Endothelial cell of umbilical vein (primary cell): ENCODE results near the gene TADA2B. TPM values are rescaled to one million over a fixed set of nuclear protein-coding genes. Genes with fewer than 3 reads are reported as not detected.

Source experiments
- BruUV-seq: library from RNA; stranded (reverse); fragments of 400-500 nt; replicated peaks from 2 replicates; lab custom pipeline; 2021; lab: Mats Ljungman, UMichigan
- CTCF ChIA-PET: fragments of 300-600, 350-600 bp; sonication (Branson Sonifier 250); formaldehyde crosslinking; loops from one replicate; lab custom pipeline; 2021; ENCODE audit warnings: antibody characterized with exemption, inconsistent platforms; lab: Charles Lee
- POLR2A ChIA-PET: fragments of 300-600, 350-600 bp; sonication (Branson Sonifier 250); formaldehyde crosslinking; loops from one replicate; lab custom pipeline; 2021; ENCODE audit warnings: antibody characterized with exemption, inconsistent platforms; lab: Charles Lee
- DNase-seq: peaks from one replicate; pipeline ENCODE4 v3.0.0-alpha.2; 2011; ENCODE audit warnings: low read depth, low spot score
- FAIRE-seq: peaks from 2 replicates; lab custom pipeline; 2011; peaks lifted over from hg19 to GRCh38; lab: Jason Lieb, UNC
- H2AFZ ChIP-seq: 2 replicates; pipeline ENCODE4 v1.6.0; 2012; ENCODE audit warnings: low read depth, low read length, control low read depth, inconsistent platforms
- H3K27ac ChIP-seq: 2 replicates; pipeline ENCODE4 v1.5.1; 2011; ENCODE audit warnings: low read depth, mild to moderate bottlenecking, control low read depth, low read length, moderate library complexity; ENCODE audit not compliant: insufficient read depth
- H3K27me3 ChIP-seq, 2 experiments: 2 replicates each; pipeline versions ENCODE4 v1.6.0 to v1.6.1; 2011; ENCODE audit warnings: low read length in 2 of 2, mixed read lengths in 1 of 2; ENCODE audit not compliant: control insufficient read depth in 2 of 2, insufficient read depth in 2 of 2
- H3K36me3 ChIP-seq, 2 experiments: 2 replicates in 1 of 2; 3 replicates in 1 of 2; pipeline ENCODE4 v1.5.1; 2011; ENCODE audit warnings: low read length in 2 of 2, mild to moderate bottlenecking in 1 of 2, moderate library complexity in 1 of 2; ENCODE audit not compliant: control insufficient read depth in 2 of 2, insufficient read depth in 2 of 2; ENCODE audit errors: extremely low read depth in 1 of 2
- H3K4me1 ChIP-seq: 3 replicates; pipeline ENCODE4 v1.5.1; 2011; ENCODE audit warnings: mild to moderate bottlenecking, low read length; ENCODE audit not compliant: control insufficient read depth, insufficient read depth; ENCODE audit errors: extremely low read depth
- H3K4me2 ChIP-seq: 2 replicates; pipeline ENCODE4 v1.6.1; 2011; ENCODE audit warnings: low read length, control low read depth, mixed read lengths; ENCODE audit not compliant: insufficient read depth
- H3K4me3 ChIP-seq, 3 experiments: fragments of 200-600 bp in 1 of 3; sonication (generic), shearing (Covaris generic) in 1 of 3; replicated peaks in 1 of 3; 2 replicates each; pipeline ENCODE4 v1.5.1; 2011 to 2016; ENCODE audit warnings: control low read depth in 3 of 3, low read length in 3 of 3, mild to moderate bottlenecking in 2 of 3, inconsistent platforms in 1 of 3, low read depth in 1 of 3, moderate library complexity in 1 of 3; ENCODE audit not compliant: insufficient read depth in 1 of 3
- H3K79me2 ChIP-seq: 2 replicates; pipeline ENCODE4 v1.6.0; 2012; ENCODE audit warnings: low read length, inconsistent platforms; ENCODE audit not compliant: control insufficient read depth, insufficient read depth
- H3K9ac ChIP-seq: replicated peaks from 2 replicates; pipeline ENCODE3; 2011; ENCODE audit warnings: low read length, control low read depth; ENCODE audit not compliant: insufficient read depth; ENCODE audit errors: extremely low read depth
- H3K9me1 ChIP-seq: replicated peaks from 3 replicates; pipeline ENCODE4 v1.6.0; 2011; ENCODE audit warnings: mild to moderate bottlenecking, low read length; ENCODE audit not compliant: control insufficient read depth, insufficient read depth; ENCODE audit errors: extremely low read depth
- H3K9me3 ChIP-seq: replicated peaks from 2 replicates; pipeline ENCODE4 v1.5.1; 2012; ENCODE audit warnings: low read length, inconsistent platforms; ENCODE audit not compliant: control insufficient read depth, insufficient read depth
- H4K20me1 ChIP-seq: replicated peaks from 2 replicates; pipeline ENCODE3; 2011; ENCODE audit warnings: mild to moderate bottlenecking, low read length; ENCODE audit not compliant: control insufficient read depth, insufficient read depth; ENCODE audit errors: extremely low read depth
- CTCF ChIP-seq, 2 donors: IDR thresholded peaks; 1 replicate in 1 of 2; 2 replicates in 1 of 2; pipeline ENCODE4 v1.5.1; 2011; ENCODE audit warnings: low read length in 2 of 2, mild to moderate bottlenecking in 2 of 2, moderate library complexity in 2 of 2, control low read depth in 1 of 2, inconsistent platforms in 1 of 2, low read depth in 1 of 2; ENCODE audit not compliant: insufficient read depth in 1 of 2; ENCODE audit errors: extremely low read depth in 1 of 2
- EZH2 ChIP-seq: IDR thresholded peaks from 2 replicates; pipeline ENCODE4 v1.6.1; 2012; ENCODE audit warnings: borderline replicate concordance, low read depth, mild to moderate bottlenecking, moderate library complexity, low read length, inconsistent platforms; ENCODE audit not compliant: severe bottlenecking
- FOS ChIP-seq: IDR thresholded peaks from 2 replicates; pipeline ENCODE4 v1.6.1; 2011; ENCODE audit warnings: mild to moderate bottlenecking, low read length, moderate library complexity, borderline replicate concordance; ENCODE audit not compliant: insufficient read depth
- GATA2 ChIP-seq: IDR thresholded peaks from 2 replicates; pipeline ENCODE4 v1.7.0; 2011; ENCODE audit warnings: low read depth, mild to moderate bottlenecking, moderate library complexity, mixed read lengths, low read length; ENCODE audit not compliant: insufficient read length, insufficient read depth
- JUN ChIP-seq: IDR thresholded peaks from 2 replicates; pipeline ENCODE4 v1.6.1; 2011; ENCODE audit warnings: borderline replicate concordance, low read depth; ENCODE audit not compliant: insufficient read length, insufficient read depth
- MAX ChIP-seq: IDR thresholded peaks from 2 replicates; pipeline ENCODE4 v1.6.1; 2011; ENCODE audit not compliant: insufficient read depth, insufficient read length
- MYC ChIP-seq: IDR thresholded peaks from one replicate; pipeline ENCODE4 v1.6.1; 2011; ENCODE audit warnings: mild to moderate bottlenecking, low read depth, low read length
- POLR2A ChIP-seq: IDR thresholded peaks from 2 replicates; pipeline ENCODE4 v1.6.1; 2012; ENCODE audit warnings: low read depth, mild to moderate bottlenecking, control low read depth, low read length
- POLR2AphosphoS5 ChIP-seq: IDR thresholded peaks from 2 replicates; pipeline ENCODE4 v1.6.1; 2012; ENCODE audit warnings: low read depth, mild to moderate bottlenecking, control low read depth, low read length, moderate library complexity; ENCODE audit not compliant: insufficient read depth
- dilution Hi-C: fragments of 300-500 bp; cut with MboI; formaldehyde crosslinking; loops from one replicate; pipeline ENCODE4 v1.15.0; 2019; ENCODE audit warnings: low sequenced_read_pairs; ENCODE audit not compliant: extremely low pct_ligation_motif_present
- intact Hi-C: fragments of 100-400 bp; cut with micrococcal nuclease; formaldehyde crosslinking; loops from one replicate; pipeline ENCODE4 v1.10.0; 2022
- polyA plus RNA-seq, 4 experiments: library from polyadenylated mRNA; depleted of rRNA in 3 of 4; stranded (reverse) in 3 of 4; unstranded in 1 of 4; fragments of >200 nt; gene quantifications; 2 replicates each; pipeline versions ENCODE4 v1.2.1 to v1.2.3, GENCODE V29; 2011 to 2012; ENCODE audit warnings: missing spikeins in 1 of 4
- total RNA-seq: library from RNA; stranded (reverse); gene quantifications from 2 replicates; pipeline ENCODE4 v1.2.3, GENCODE V29; 2021

The TADA2B gene
- total and polyA plus RNA-seq, 2 donors (not counting 3 experiments of a cell fraction or from before 2014, with no cell fraction given) = 5.5 to 11.5 TPM

GRCh38 chr4:7073059-7073458 is 29.9 kb downstream of the TADA2B start:
- H3K4me2 ChIP-seq = no peak overlapping the region
- ChIA-PET CTCF (interaction anchor here (8.6 kb wide), 1 partner anchor 100 kb away, joined by 79 read pairs; no protein-coding TSS in a partner anchor), POLR2A (no interaction called here)
- H3K79me2 ChIP-seq = no peaks in the 10 kb centered on the region
- TF ChIP-seq EZH2 (no peak), CTCF (IDR thresholded peaks at IDR 0.05; ENCODE audit: extremely low read depth in 1 of 2, insufficient read depth in 1 of 2, low read depth in 1 of 2, low read length in 2 of 2) (no peak), GATA2 (no peak), MAX (no peak), FOS (no peak), JUN (no peak), POLR2AphosphoS5 (no peak), POLR2A (no peak), MYC (no peak)
- intact Hi-C loops = no loop called here
- no peak overlapping the region for H3K27ac ChIP-seq
- H3K36me3 ChIP-seq = no peaks in the 10 kb centered on the region
- no peak for FAIRE-seq
- BruUV-seq = no TSS peak
- peaks cover 2 to 3% of the 10 kb centered on the region in 2 experiments for H3K27me3 ChIP-seq
- no peaks in the 10 kb centered on the region for H3K9me3 ChIP-seq
- no peak overlapping the region for H3K9ac ChIP-seq
- H3K4me1 ChIP-seq = peaks cover 7% of the 10 kb centered on the region
- no peak overlapping the region for H2AFZ ChIP-seq
- no peaks in the 10 kb centered on the region for H3K9me1 ChIP-seq
- dilution Hi-C loops = no loop called here
- no peak overlapping the region for H3K4me3 ChIP-seq
- DNase-seq = no peak
- no peaks in the 10 kb centered on the region for H4K20me1 ChIP-seq
